HG03439 (cell line): Measurements from ENCODE around the gene NOD1.
"Not testable (repeated sequence)": the region's sequence is repeated elsewhere in the genome, so short reads cannot be mapped to it uniquely, and the experiment has no call there.

ENCODE experiments used
- ATAC-seq: cut with Tn5 transposase; IDR thresholded peaks from one replicate; pipeline ENCODE4 v1.9.1; 2021; ENCODE audit warnings: mild to moderate bottlenecking, moderate library complexity; ENCODE audit not compliant: unreplicated experiment

Gene NOD1

GRCh38 chr7:30505174-30505697, 26.7 kb upstream of the NOD1 start:
- peak; percentile 23 for ATAC-seq

- peak; percentile 98 for ATAC-seq
Observed at GRCh38 chr7:30504301-30505173, 26.0 kb upstream of the NOD1 start, which contains the start of gene GGCT. Gene GGCT (minus strand): TSS chr7:30504829. CDS start chr7:30504709, 120 bp downstream.

- ATAC-seq = no peak
Observed at GRCh38 chr7:30503274-30504212, 25.0 kb upstream of the NOD1 start.

GRCh38 chr7:30502470-30503251, 24.1 kb upstream of the NOD1 start:
- no peak for ATAC-seq

GRCh38 chr7:30501264-30501663, 22.7 kb upstream of the NOD1 start:
- no peak for ATAC-seq

- ATAC-seq = no peak
Observed at GRCh38 chr7:30493228-30493627, 14.6 kb upstream of the NOD1 start.

GRCh38 chr7:30491417-30491816, 12.8 kb upstream of the NOD1 start:
- no peak for ATAC-seq

GRCh38 chr7:30487371-30487770, 8.8 kb upstream of the NOD1 start:
- ATAC-seq = no peak

GRCh38 chr7:30485667-30486066, 7.1 kb upstream of the NOD1 start:
- ATAC-seq = no peak

GRCh38 chr7:30481416-30481815, 2.8 kb upstream of the NOD1 start:
- not testable (repeated sequence) for ATAC-seq

- ATAC-seq = no peak
Observed at GRCh38 chr7:30479202-30480120, 877 bp upstream of the NOD1 start.

GRCh38 chr7:30476459-30477145, 2.0 kb downstream of the NOD1 start:
- no peak for ATAC-seq

GRCh38 chr7:30475580-30475979, 3.0 kb downstream of the NOD1 start:
- no peak for ATAC-seq

- ATAC-seq = no peak
Observed at GRCh38 chr7:30474893-30475292, 3.7 kb downstream of the NOD1 start.

GRCh38 chr7:30474485-30474884, 4.1 kb downstream of the NOD1 start:
- no peak for ATAC-seq

GRCh38 chr7:30473903-30474302, 4.7 kb downstream of the NOD1 start:
- no peak for ATAC-seq

- no peak for ATAC-seq
Observed at GRCh38 chr7:30472784-30473775, 5.5 kb downstream of the NOD1 start.
